ENCODE results near the gene PLPPR1.

The PLPPR1 gene

GRCh38 chr9:101132801-101133200 lies 104.3 kb downstream of the PLPPR1 start:
- no peak overlapping the region for H3K27ac ChIP-seq (ENCODE audit: low read depth, low read length)
- H3K4me1 ChIP-seq (ENCODE audit: control insufficient read depth in 1 of 2, insufficient read depth in 2 of 2, low read length in 2 of 2) = no peaks in the 10 kb centered on the region
- no peak overlapping the region for H3K9ac ChIP-seq (ENCODE audit: low read length)
- no peak overlapping the region for H3K14ac ChIP-seq (ENCODE audit: low read length)
- DNase-seq = no peak
- H2BK120ac ChIP-seq (ENCODE audit: insufficient read depth, low read length, poor library complexity) = no peak overlapping the region
- H3K79me1 ChIP-seq (ENCODE audit: low read length) = no peaks in the 10 kb centered on the region
- H3K4me3 ChIP-seq (ENCODE audit: low read depth, low read length) = no peak overlapping the region
- no peaks in the 10 kb centered on the region for H3K79me2 ChIP-seq (ENCODE audit: control insufficient read depth, insufficient read depth, low read length, poor library complexity)
- H2BK12ac ChIP-seq (ENCODE audit: low read length) = no peak overlapping the region
- H3K18ac ChIP-seq (ENCODE audit: low read length) = no peak overlapping the region
- H3K9me3 ChIP-seq (ENCODE audit: insufficient read depth, low read depth, low read length) = no peaks in the 10 kb centered on the region
- H3K27me3 ChIP-seq (ENCODE audit: insufficient read depth, low read length) = no peaks in the 10 kb centered on the region
- no peak overlapping the region for H2AK5ac ChIP-seq (ENCODE audit: low read length)
- no peak overlapping the region for H4K91ac ChIP-seq (ENCODE audit: low read depth, low read length)
- no peak overlapping the region for H3K4me2 ChIP-seq (ENCODE audit: low read length)
- no peak overlapping the region for H4K12ac ChIP-seq (ENCODE audit: low read depth, low read length)
- H3K4ac ChIP-seq (ENCODE audit: low read depth, low read length) = no peak overlapping the region
- H3K36me3 ChIP-seq (ENCODE audit: control insufficient read depth in 1 of 2, insufficient read depth in 2 of 2, low read length in 2 of 2) = no peaks in the 10 kb centered on the region
- H2AFZ ChIP-seq (ENCODE audit: insufficient read depth, low read length, poor library complexity) = no peak overlapping the region
- H2BK5ac ChIP-seq (ENCODE audit: low read depth, low read length, poor library complexity) = no peak overlapping the region
- no peak overlapping the region for H3K23ac ChIP-seq (ENCODE audit: low read length)
- H4K8ac ChIP-seq (ENCODE audit: low read depth, low read length) = no peak overlapping the region

- Histone ChIP-seq H3K9me3 (ENCODE audit: insufficient read depth, low read depth, low read length) (no peaks in the 10 kb centered on the region), H2BK120ac (ENCODE audit: insufficient read depth, low read length, poor library complexity) (no peak overlapping the region), H3K9ac (ENCODE audit: low read length) (no peak overlapping the region), H3K4ac (ENCODE audit: low read depth, low read length) (no peak overlapping the region), H4K12ac (ENCODE audit: low read depth, low read length) (no peak overlapping the region), H3K79me2 (ENCODE audit: control insufficient read depth, insufficient read depth, low read length, poor library complexity) (no peaks in the 10 kb centered on the region), H3K14ac (ENCODE audit: low read length) (no peak overlapping the region), H3K27me3 (ENCODE audit: insufficient read depth, low read length) (no peaks in the 10 kb centered on the region), H3K18ac (ENCODE audit: low read length) (no peak overlapping the region), H3K4me3 (ENCODE audit: low read depth, low read length) (no peak overlapping the region), H3K4me2 (ENCODE audit: low read length) (no peak overlapping the region), H3K79me1 (ENCODE audit: low read length) (no peaks in the 10 kb centered on the region), H3K27ac (ENCODE audit: low read depth, low read length) (no peak overlapping the region), H3K36me3 (ENCODE audit: control insufficient read depth in 1 of 2, insufficient read depth in 2 of 2, low read length in 2 of 2) (no peaks in the 10 kb centered on the region), H2BK5ac (ENCODE audit: low read depth, low read length, poor library complexity) (no peak overlapping the region), H4K91ac (ENCODE audit: low read depth, low read length) (no peak overlapping the region), H2BK12ac (ENCODE audit: low read length) (no peak overlapping the region), H3K23ac (ENCODE audit: low read length) (no peak overlapping the region), H2AFZ (ENCODE audit: insufficient read depth, low read length, poor library complexity) (no peak overlapping the region), H3K4me1 (ENCODE audit: control insufficient read depth in 1 of 2, insufficient read depth in 2 of 2, low read length in 2 of 2) (no peaks in the 10 kb centered on the region), H2AK5ac (ENCODE audit: low read length) (no peak overlapping the region), H4K8ac (ENCODE audit: low read depth, low read length) (no peak overlapping the region)
- no peak for DNase-seq
Measured at GRCh38 chr9:101138509-101138908, 110.0 kb downstream of the PLPPR1 start.

GRCh38 chr9:101139082-101139481 lies 110.6 kb downstream of the PLPPR1 start:
- H3K36me3 ChIP-seq (ENCODE audit: control insufficient read depth in 1 of 2, insufficient read depth in 2 of 2, low read length in 2 of 2) = no peaks in the 10 kb centered on the region
- no peaks in the 10 kb centered on the region for H3K4me1 ChIP-seq (ENCODE audit: control insufficient read depth in 1 of 2, insufficient read depth in 2 of 2, low read length in 2 of 2)
- whole genome bisulfite sequencing (ENCODE audit: extremely low coverage, insufficient coverage, insufficient read length) = no CpG with 5 or more reads among the region's 2 CpGs
- H4K12ac ChIP-seq (ENCODE audit: low read depth, low read length) = no peak overlapping the region
- no peak overlapping the region for H3K23ac ChIP-seq (ENCODE audit: low read length)
- H2AK5ac ChIP-seq (ENCODE audit: low read length) = no peak overlapping the region
- no peak overlapping the region for H2AFZ ChIP-seq (ENCODE audit: insufficient read depth, low read length, poor library complexity)
- no peak overlapping the region for H3K4me3 ChIP-seq (ENCODE audit: low read depth, low read length)
- no peak overlapping the region for H3K14ac ChIP-seq (ENCODE audit: low read length)
- no peaks in the 10 kb centered on the region for H3K9me3 ChIP-seq (ENCODE audit: insufficient read depth, low read depth, low read length)
- H2BK12ac ChIP-seq (ENCODE audit: low read length) = no peak overlapping the region
- H3K4me2 ChIP-seq (ENCODE audit: low read length) = no peak overlapping the region
- H3K18ac ChIP-seq (ENCODE audit: low read length) = no peak overlapping the region
- no peak overlapping the region for H2BK120ac ChIP-seq (ENCODE audit: insufficient read depth, low read length, poor library complexity)
- H3K79me2 ChIP-seq (ENCODE audit: control insufficient read depth, insufficient read depth, low read length, poor library complexity) = no peaks in the 10 kb centered on the region
- H3K9ac ChIP-seq (ENCODE audit: low read length) = no peak overlapping the region
- no peak for DNase-seq
- H3K27ac ChIP-seq (ENCODE audit: low read depth, low read length) = no peak overlapping the region
- no peaks in the 10 kb centered on the region for H3K27me3 ChIP-seq (ENCODE audit: insufficient read depth, low read length)
- no peak overlapping the region for H4K91ac ChIP-seq (ENCODE audit: low read depth, low read length)
- H4K8ac ChIP-seq (ENCODE audit: low read depth, low read length) = no peak overlapping the region
- H3K4ac ChIP-seq (ENCODE audit: low read depth, low read length) = no peak overlapping the region
- H3K79me1 ChIP-seq (ENCODE audit: low read length) = no peaks in the 10 kb centered on the region
- H2BK5ac ChIP-seq (ENCODE audit: low read depth, low read length, poor library complexity) = no peak overlapping the region

- Histone ChIP-seq H2AK5ac (ENCODE audit: low read length) (no peak overlapping the region), H3K27ac (ENCODE audit: low read depth, low read length) (no peak overlapping the region), H2BK120ac (ENCODE audit: insufficient read depth, low read length, poor library complexity) (no peak overlapping the region), H3K27me3 (ENCODE audit: insufficient read depth, low read length) (no peaks in the 10 kb centered on the region), H3K9me3 (ENCODE audit: insufficient read depth, low read depth, low read length) (no peaks in the 10 kb centered on the region), H4K12ac (ENCODE audit: low read depth, low read length) (no peak overlapping the region), H2BK5ac (ENCODE audit: low read depth, low read length, poor library complexity) (no peak overlapping the region), H3K79me2 (ENCODE audit: control insufficient read depth, insufficient read depth, low read length, poor library complexity) (no peaks in the 10 kb centered on the region), H3K36me3 (ENCODE audit: control insufficient read depth in 1 of 2, insufficient read depth in 2 of 2, low read length in 2 of 2) (no peaks in the 10 kb centered on the region), H3K4me3 (ENCODE audit: low read depth, low read length) (no peak overlapping the region), H2BK12ac (ENCODE audit: low read length) (no peak overlapping the region), H3K23ac (ENCODE audit: low read length) (no peak overlapping the region), H3K18ac (ENCODE audit: low read length) (no peak overlapping the region), H3K79me1 (ENCODE audit: low read length) (no peaks in the 10 kb centered on the region), H4K8ac (ENCODE audit: low read depth, low read length) (no peak overlapping the region), H2AFZ (ENCODE audit: insufficient read depth, low read length, poor library complexity) (no peak overlapping the region), H4K91ac (ENCODE audit: low read depth, low read length) (no peak overlapping the region), H3K14ac (ENCODE audit: low read length) (no peak overlapping the region), H3K4me2 (ENCODE audit: low read length) (no peak overlapping the region), H3K9ac (ENCODE audit: low read length) (no peak overlapping the region), H3K4ac (ENCODE audit: low read depth, low read length) (no peak overlapping the region), H3K4me1 (ENCODE audit: control insufficient read depth in 1 of 2, insufficient read depth in 2 of 2, low read length in 2 of 2) (no peaks in the 10 kb centered on the region)
- no peak for DNase-seq
- no CpG with 5 or more reads among the region's 4 CpGs for WGBS (ENCODE audit: extremely low coverage, insufficient coverage, insufficient read length)
Measured at GRCh38 chr9:101140764-101141163, 112.2 kb downstream of the PLPPR1 start.

- H4K91ac ChIP-seq (ENCODE audit: low read depth, low read length) = no peak overlapping the region
- no peaks in the 10 kb centered on the region for H3K27me3 ChIP-seq (ENCODE audit: insufficient read depth, low read length)
- no peak overlapping the region for H4K8ac ChIP-seq (ENCODE audit: low read depth, low read length)
- H3K18ac ChIP-seq (ENCODE audit: low read length) = no peak overlapping the region
- H3K9me3 ChIP-seq (ENCODE audit: insufficient read depth, low read depth, low read length) = no peaks in the 10 kb centered on the region
- no peak overlapping the region for H3K4me3 ChIP-seq (ENCODE audit: low read depth, low read length)
- H2BK120ac ChIP-seq (ENCODE audit: insufficient read depth, low read length, poor library complexity) = no peak overlapping the region
- DNase-seq = no peak
- H3K4ac ChIP-seq (ENCODE audit: low read depth, low read length) = no peak overlapping the region
- no peak overlapping the region for H2AK5ac ChIP-seq (ENCODE audit: low read length)
- WGBS (ENCODE audit: extremely low coverage, insufficient coverage, insufficient read length) = no CpG with 5 or more reads among the region's 4 CpGs
- H2AFZ ChIP-seq (ENCODE audit: insufficient read depth, low read length, poor library complexity) = no peak overlapping the region
- no peak overlapping the region for H3K14ac ChIP-seq (ENCODE audit: low read length)
- no peaks in the 10 kb centered on the region for H3K4me1 ChIP-seq (ENCODE audit: control insufficient read depth in 1 of 2, insufficient read depth in 2 of 2, low read length in 2 of 2)
- H4K12ac ChIP-seq (ENCODE audit: low read depth, low read length) = no peak overlapping the region
- no peaks in the 10 kb centered on the region for H3K79me2 ChIP-seq (ENCODE audit: control insufficient read depth, insufficient read depth, low read length, poor library complexity)
- no peak overlapping the region for H3K27ac ChIP-seq (ENCODE audit: low read depth, low read length)
- no peak overlapping the region for H3K23ac ChIP-seq (ENCODE audit: low read length)
- H3K4me2 ChIP-seq (ENCODE audit: low read length) = no peak overlapping the region
- no peaks in the 10 kb centered on the region for H3K36me3 ChIP-seq (ENCODE audit: control insufficient read depth in 1 of 2, insufficient read depth in 2 of 2, low read length in 2 of 2)
- no peak overlapping the region for H3K9ac ChIP-seq (ENCODE audit: low read length)
- H2BK5ac ChIP-seq (ENCODE audit: low read depth, low read length, poor library complexity) = no peak overlapping the region
- no peak overlapping the region for H2BK12ac ChIP-seq (ENCODE audit: low read length)
- no peaks in the 10 kb centered on the region for H3K79me1 ChIP-seq (ENCODE audit: low read length)
Measured at GRCh38 chr9:101146508-101146907, 118.0 kb downstream of the PLPPR1 start.
